ENCODE measurements around the gene RASD2. TPM values are rescaled to one million over a fixed set of nuclear protein-coding genes. Genes with fewer than 3 reads are reported as not detected.

RASD2 gene
- total and polyA plus RNA-seq, 10 donors = 0.04 to 0.44 (median 0.17) TPM; not detected in 3

DNA sequence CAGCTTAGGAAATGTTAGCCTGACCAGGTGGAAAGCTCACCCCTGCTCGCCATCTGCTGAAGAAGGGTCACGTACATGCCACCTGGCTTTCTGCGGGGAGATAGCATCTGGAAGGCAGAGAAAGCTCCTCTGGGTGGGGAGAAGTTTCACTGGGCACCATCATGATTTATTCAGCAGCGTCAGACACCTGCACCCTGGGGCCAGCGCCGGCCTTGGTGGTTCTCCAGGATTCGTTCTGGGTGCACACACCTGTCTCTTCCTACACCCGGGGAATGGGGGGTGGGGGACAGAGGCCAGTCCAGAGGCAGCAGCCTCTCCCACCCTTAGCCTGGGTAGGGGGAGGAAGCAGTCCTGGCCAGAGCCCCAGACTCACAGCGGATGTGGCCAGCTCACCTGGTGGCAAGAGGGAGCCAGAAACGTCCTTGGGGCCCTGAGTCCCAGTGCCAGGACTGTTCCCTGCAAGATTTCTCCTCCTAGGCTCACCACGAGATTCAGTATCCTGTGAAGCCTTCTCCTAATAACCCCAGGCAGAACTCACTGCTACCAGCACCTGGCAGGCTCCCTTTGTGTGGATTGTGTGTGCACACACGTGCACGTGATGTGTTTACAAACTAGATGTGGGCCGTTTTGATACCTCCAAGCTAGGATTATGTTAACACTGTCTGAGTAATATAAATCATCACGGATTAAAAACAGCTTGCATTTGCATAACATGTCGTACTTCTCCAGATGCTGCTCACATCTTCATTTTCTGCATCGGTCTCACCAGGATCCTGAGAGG, 17.3 kb upstream of the RASD2 start:
- no peak for DNase-seq
- Histone ChIP-seq H3K4me1 (peaks cover 0 to 7% (median 0%) of the 10 kb centered on the region in 6 donors), H3K36me3 (no peaks in the 10 kb centered on the region), H3K27me3 (replicated peaks in 1 of 7) (peaks cover 0 to 55% (median 0%) of the 10 kb centered on the region in 7 donors), H3K27ac (no peak overlapping the region), H3K9me3 (no peaks in the 10 kb centered on the region), H3K4me3 (no peak overlapping the region)
- intact Hi-C loops (cut with DNase I; ENCODE audit: low total_unique reads) = no loop called here
- TF ChIP-seq, protein P1, sequence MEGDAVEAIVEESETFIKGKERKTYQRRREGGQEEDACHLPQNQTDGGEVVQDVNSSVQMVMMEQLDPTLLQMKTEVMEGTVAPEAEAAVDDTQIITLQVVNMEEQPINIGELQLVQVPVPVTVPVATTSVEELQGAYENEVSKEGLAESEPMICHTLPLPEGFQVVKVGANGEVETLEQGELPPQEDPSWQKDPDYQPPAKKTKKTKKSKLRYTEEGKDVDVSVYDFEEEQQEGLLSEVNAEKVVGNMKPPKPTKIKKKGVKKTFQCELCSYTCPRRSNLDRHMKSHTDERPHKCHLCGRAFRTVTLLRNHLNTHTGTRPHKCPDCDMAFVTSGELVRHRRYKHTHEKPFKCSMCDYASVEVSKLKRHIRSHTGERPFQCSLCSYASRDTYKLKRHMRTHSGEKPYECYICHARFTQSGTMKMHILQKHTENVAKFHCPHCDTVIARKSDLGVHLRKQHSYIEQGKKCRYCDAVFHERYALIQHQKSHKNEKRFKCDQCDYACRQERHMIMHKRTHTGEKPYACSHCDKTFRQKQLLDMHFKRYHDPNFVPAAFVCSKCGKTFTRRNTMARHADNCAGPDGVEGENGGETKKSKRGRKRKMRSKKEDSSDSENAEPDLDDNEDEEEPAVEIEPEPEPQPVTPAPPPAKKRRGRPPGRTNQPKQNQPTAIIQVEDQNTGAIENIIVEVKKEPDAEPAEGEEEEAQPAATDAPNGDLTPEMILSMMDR (IDR thresholded peaks at IDR 0.05 in 8 of 11, conservative IDR thresholded peaks at IDR 0.05 in 3 of 11) = no peak
- TF ChIP-seq POLR2A (IDR thresholded peaks at IDR 0.05) (no peak), POLR2AphosphoS5 (IDR thresholded peaks at IDR 0.05) (no peak)
- WGBS, 5 donors = 79 to 87% (median 83%) methylated on average over 10 to 17 of the region's 17 CpGs

DNA sequence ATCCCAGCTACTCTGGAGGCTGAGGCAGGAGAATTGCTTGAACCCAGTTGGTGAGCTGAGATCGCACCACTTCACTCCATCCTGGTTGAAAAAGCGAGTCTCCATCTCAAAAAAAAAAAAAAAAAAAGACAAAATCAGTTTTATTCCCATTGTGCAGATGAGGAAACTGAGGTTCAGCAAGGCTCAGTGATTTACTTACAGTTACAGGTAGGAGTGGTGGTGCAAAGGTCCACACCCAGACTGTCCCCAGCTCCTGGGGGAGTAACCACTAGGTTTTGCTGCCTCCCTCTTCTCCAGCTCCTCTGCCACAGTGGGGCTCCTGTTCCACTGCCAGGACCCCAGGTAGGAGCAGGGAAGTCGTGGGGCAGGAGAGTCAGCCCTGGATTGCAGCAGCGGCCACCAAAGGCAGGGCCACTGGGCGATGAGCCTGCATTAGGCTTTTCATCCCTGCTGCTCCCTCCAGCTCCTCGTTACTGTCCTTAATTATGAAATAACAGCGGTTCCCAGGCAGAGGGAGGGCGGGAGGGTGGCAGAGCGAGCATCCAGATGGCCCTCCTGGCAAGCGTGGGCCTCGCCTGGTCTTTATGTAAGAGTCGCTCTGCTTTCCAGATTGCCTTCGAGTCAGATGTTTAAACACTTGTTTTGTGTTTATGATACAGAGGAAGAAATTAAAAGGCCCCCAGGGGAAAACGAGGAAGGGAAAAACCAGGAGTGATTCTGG, 15.5 kb upstream of the RASD2 start:
- Histone ChIP-seq H3K4me3 (no peak overlapping the region), H3K4me1 (peaks cover 0 to 7% (median 0%) of the 10 kb centered on the region in 6 donors), H3K36me3 (no peaks in the 10 kb centered on the region), H3K27ac (no peak overlapping the region), H3K27me3 (replicated peaks in 1 of 7) (peaks cover 0 to 37% (median 0%) of the 10 kb centered on the region in 7 donors), H3K9me3 (peaks cover 0 to 14% (median 9%) of the 10 kb centered on the region in 8 donors)
- TF ChIP-seq POLR2AphosphoS5 (IDR thresholded peaks at IDR 0.05) (no peak), POLR2A (IDR thresholded peaks at IDR 0.05) (no peak)
- TF ChIP-seq, protein P1 (IDR thresholded peaks at IDR 0.05 in 8 of 11, conservative IDR thresholded peaks at IDR 0.05 in 3 of 11) = no peak
- intact Hi-C loops (cut with DNase I; ENCODE audit: low total_unique reads) = no loop called here
- 67 to 85% (median 78%) methylated on average over 12 to 14 of the region's 14 CpGs for WGBS, 5 donors
- DNase-seq = no peak

DNA sequence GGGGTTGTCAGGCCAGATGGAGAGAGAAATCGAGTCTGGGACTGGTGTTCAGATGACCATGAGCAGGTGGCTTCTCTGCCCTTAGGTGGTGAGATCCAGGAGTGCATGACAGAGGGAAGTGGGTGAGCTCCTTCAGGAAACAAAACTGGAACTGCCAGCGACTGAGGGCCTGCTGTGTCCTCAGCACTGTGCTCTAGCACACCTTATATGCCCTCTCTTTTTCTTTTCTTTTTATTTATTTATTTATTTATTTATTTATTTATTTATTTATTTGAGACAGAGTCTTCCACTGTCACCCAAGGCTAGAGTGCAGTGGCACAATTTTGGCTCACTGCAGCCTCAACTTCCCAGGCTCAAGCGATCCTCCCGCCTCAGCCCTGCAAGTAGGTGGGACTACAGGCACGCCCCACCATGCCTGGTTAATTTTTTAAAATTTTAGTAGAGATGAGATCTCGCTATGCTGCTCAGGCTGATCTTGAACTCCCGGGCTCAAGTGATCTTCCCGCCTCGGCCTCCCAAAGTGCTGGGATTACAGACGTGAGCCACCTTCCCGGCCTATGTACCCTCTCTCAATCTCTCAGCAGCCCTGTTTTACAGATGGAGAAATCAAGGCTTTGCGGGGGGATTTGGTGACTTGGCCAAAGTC, 14.8 kb upstream of the RASD2 start:
- intact Hi-C loops (cut with DNase I; ENCODE audit: low total_unique reads) = no loop called here
- no peak for DNase-seq
- TF ChIP-seq, protein P1 (IDR thresholded peaks at IDR 0.05 in 8 of 11, conservative IDR thresholded peaks at IDR 0.05 in 3 of 11) = no peak

More for the DNA sequence above, 14.8 kb upstream of the RASD2 start:
- H3K9me3 ChIP-seq = peaks cover 0 to 14% (median 9%) of the 10 kb centered on the region in 8 donors
- no peak overlapping the region for H3K4me3 ChIP-seq
- no peak overlapping the region for H3K27ac ChIP-seq
- 85 to 91% (median 88%) methylated on average over 12 of the region's 12 CpGs for WGBS, 5 donors
- peaks cover 0 to 30% (median 0%) of the 10 kb centered on the region in 7 donors for H3K27me3 ChIP-seq (replicated peaks in 1 of 7)
- peaks cover 0 to 7% (median 0%) of the 10 kb centered on the region in 6 donors for H3K4me1 ChIP-seq
- H3K36me3 ChIP-seq = no peaks in the 10 kb centered on the region
